Endodermal cell (in vitro differentiated cells): ENCODE results near the gene GSTT4. TPM values are rescaled to one million over a fixed set of nuclear protein-coding genes. Genes with fewer than 3 reads are reported as not detected.

ENCODE experiments used
- DNase-seq: peaks from one replicate; pipeline ENCODE4 v3.0.0-alpha.2; 2017
- H3K27ac ChIP-seq: 2 replicates; pipeline ENCODE4 v1.5.1; 2013; ENCODE audit warnings: mild to moderate bottlenecking, low read depth, low read length, moderate library complexity
- H3K27me3 ChIP-seq: 2 replicates; pipeline ENCODE4 v1.6.1; 2013; ENCODE audit warnings: mild to moderate bottlenecking, low read length, moderate library complexity; ENCODE audit not compliant: insufficient read depth, control insufficient read depth, poor library complexity, severe bottlenecking
- H3K36me3 ChIP-seq: 2 replicates; pipeline ENCODE4 v1.7.0; 2013; ENCODE audit warnings: mild to moderate bottlenecking, low read length, moderate library complexity; ENCODE audit not compliant: control insufficient read depth, insufficient read depth
- H3K4me1 ChIP-seq: one replicate; pipeline ENCODE4 v1.7.0; 2013; ENCODE audit warnings: low read length; ENCODE audit not compliant: control insufficient read depth, insufficient read depth
- H3K4me3 ChIP-seq: 2 replicates; pipeline ENCODE4 v1.5.1; 2013; ENCODE audit warnings: mild to moderate bottlenecking, low read length, moderate library complexity
- H3K9ac ChIP-seq: 2 replicates; pipeline ENCODE4 v1.6.1; 2013; ENCODE audit warnings: mild to moderate bottlenecking, low read length, moderate library complexity; ENCODE audit not compliant: poor library complexity, severe bottlenecking; ENCODE audit errors: extremely low read depth
- H3K9me3 ChIP-seq: 2 replicates; pipeline ENCODE4 v1.6.1; 2013; ENCODE audit warnings: mild to moderate bottlenecking, low read length, moderate library complexity; ENCODE audit not compliant: control insufficient read depth
- H3K27ac Mint-ChIP-seq: 2 replicates; pipeline ENCODE4 v1.8.0; 2020; ENCODE audit warnings: mixed read lengths
- H3K27me3 Mint-ChIP-seq: 2 replicates; pipeline ENCODE4 v1.8.0; 2021; ENCODE audit warnings: mild to moderate bottlenecking, mixed read lengths; ENCODE audit not compliant: insufficient read depth
- H3K36me3 Mint-ChIP-seq: 2 replicates; pipeline ENCODE4 v1.8.0; 2020; ENCODE audit warnings: low read depth, mixed read lengths
- H3K4me1 Mint-ChIP-seq: 2 replicates; pipeline ENCODE4 v1.8.0; 2020; ENCODE audit warnings: mixed read lengths
- H3K4me3 Mint-ChIP-seq: 2 replicates; pipeline ENCODE4 v1.8.0; 2020; ENCODE audit warnings: mild to moderate bottlenecking, moderate library complexity, mixed read lengths
- H3K9me3 Mint-ChIP-seq: 2 replicates; pipeline ENCODE4 v1.8.0; 2020; ENCODE audit warnings: mild to moderate bottlenecking, mixed read lengths
- CTCF ChIP-seq: fragments of 200-600 bp; sonication (generic); conservative IDR thresholded peaks from 2 replicates; pipeline ENCODE4 v1.5.0; 2021; ENCODE audit warnings: antibody characterized with exemption, mild to moderate bottlenecking
- WGBS, 2 experiments: methylation state at CpG; one replicate each; pipeline versions ENCODE4 v1.1.5 to v1.1.7; 2013; ENCODE audit warnings: missing lambda C conversion rate in 2 of 2, mixed read lengths in 1 of 2; ENCODE audit not compliant: insufficient coverage in 1 of 2, insufficient read length in 1 of 2; 5-methylcytosine and 5-hydroxymethylcytosine counted together
- total RNA-seq, 2 donors: library from RNA; stranded (reverse); fragmentation: NEBNext Ultra II Directional in 1 of 2; extraction: Animal tissue kit (Norgen Biotek cat#: 25700) in 1 of 2; gene quantifications; 2 replicates in 1 of 2; 3 replicates in 1 of 2; pipeline ENCODE4 v1.2.1, GENCODE V29; 2021

The GSTT4 gene
- total RNA-seq, 2 donors from 2014 or later: not detected

GRCh38 chr22:24010018-24010391 lies 4.8 kb upstream of the GSTT4 start:
- Mint-ChIP-seq H3K36me3 (no peaks in the 10 kb centered on the region), H3K27ac (no peak overlapping the region), H3K27me3 (peaks cover 6% of the 10 kb centered on the region), H3K9me3 (no peaks in the 10 kb centered on the region), H3K4me1 (peaks cover 14% of the 10 kb centered on the region), H3K4me3 (peak overlapping the region; percentile 83)
- no peak for DNase-seq
- Histone ChIP-seq H3K9me3 (peaks cover 8% of the 10 kb centered on the region), H3K36me3 (no peaks in the 10 kb centered on the region), H3K4me3 (no peak overlapping the region), H3K27ac (no peak overlapping the region), H3K27me3 (no peaks in the 10 kb centered on the region), H3K4me1 (peaks cover 4% of the 10 kb centered on the region), H3K9ac (no peak overlapping the region)
- TF ChIP-seq CTCF: no peak
- WGBS, 2 experiments: 93 to 100% methylated on average over 2 of the region's 2 CpGs

GRCh38 chr22:24009227-24010017 lies 4.2 kb upstream of the GSTT4 start:
- no peaks in the 10 kb centered on the region for H3K9me3 Mint-ChIP-seq
- no peak overlapping the region for H3K9ac ChIP-seq
- no peaks in the 10 kb centered on the region for H3K36me3 Mint-ChIP-seq
- H3K27ac Mint-ChIP-seq: no peak overlapping the region
- no peak overlapping the region for H3K27ac ChIP-seq
- H3K36me3 ChIP-seq: no peaks in the 10 kb centered on the region
- H3K27me3 ChIP-seq: no peaks in the 10 kb centered on the region
- H3K4me3 Mint-ChIP-seq: no peak overlapping the region
- no peak overlapping the region for H3K4me3 ChIP-seq
- H3K27me3 Mint-ChIP-seq: peaks cover 6% of the 10 kb centered on the region
- peaks cover 14% of the 10 kb centered on the region for H3K4me1 Mint-ChIP-seq
- DNase-seq: no peak
- H3K9me3 ChIP-seq: peaks cover 8% of the 10 kb centered on the region
- no peak for TF ChIP-seq CTCF
- WGBS, 2 experiments: 92 to 95% methylated on average over 5 to 7 of the region's 7 CpGs
- peaks cover 4% of the 10 kb centered on the region for H3K4me1 ChIP-seq

- Mint-ChIP-seq H3K4me1 (peaks cover 13% of the 10 kb centered on the region), H3K27me3 (peaks cover 7% of the 10 kb centered on the region), H3K27ac (no peak overlapping the region), H3K4me3 (no peak overlapping the region), H3K9me3 (no peaks in the 10 kb centered on the region), H3K36me3 (no peaks in the 10 kb centered on the region)
- Histone ChIP-seq H3K27ac (no peak overlapping the region), H3K4me1 (peaks cover 4% of the 10 kb centered on the region), H3K9ac (no peak overlapping the region), H3K27me3 (no peaks in the 10 kb centered on the region), H3K36me3 (no peaks in the 10 kb centered on the region), H3K9me3 (peaks cover 8% of the 10 kb centered on the region), H3K4me3 (no peak overlapping the region)
- DNase-seq: no peak
- no peak for TF ChIP-seq CTCF
- 92 to 100% methylated on average over 4 to 6 of the region's 6 CpGs for WGBS, 2 experiments
These were observed 3.4 kb upstream of the GSTT4 start for GRCh38 chr22:24008381-24009226.
